HepG2 (cell line): ENCODE results near the gene PRRC2A. TPM values are rescaled to one million over a fixed set of nuclear protein-coding genes. Genes with fewer than 3 reads are reported as not detected.

Experiments used
- ATAC-seq: fragments of 200-7000 bp; cut with Tn5 transposase; 3 replicates; pipeline ENCODE4 v1.9.1; 2020; ENCODE audit warnings: mild to moderate bottlenecking, moderate library complexity
- BruUV-seq: library from RNA; stranded (reverse); fragments of 400-500 nt; replicated peaks from 2 replicates; lab custom pipeline; 2021; lab: Mats Ljungman, UMichigan
- CTCF ChIA-PET: fragments of 300-600 bp; formaldehyde crosslinking; extraction: SDS; loops from one replicate; lab custom pipeline; 2021; ENCODE audit warnings: low total read pairs, inconsistent platforms, low intra/inter-chr PET ratio; lab: Yijun Ruan, JAX
- POLR2A ChIA-PET: fragments of 350-600 bp; sonication (Branson Sonifier 250); formaldehyde crosslinking; loops from one replicate; lab custom pipeline; 2020; ENCODE audit warnings: antibody characterized with exemption, inconsistent platforms; lab: Yijun Ruan, JAX
- DNase-seq: peaks from one replicate; pipeline ENCODE4 v3.0.0-alpha.2; 2015; ENCODE audit warnings: low spot score
- FAIRE-seq: peaks from 3 replicates; lab custom pipeline; 2011; peaks lifted over from hg19 to GRCh38; lab: Jason Lieb, UNC
- H2AFZ ChIP-seq: one replicate; pipeline ENCODE4 v1.6.1; 2011; ENCODE audit warnings: low read length, inconsistent platforms
- H3K27ac ChIP-seq: fragments of 300-600 bp; 3 replicates; pipeline ENCODE4 v1.8.0; 2011; ENCODE audit warnings: mixed run types, mild to moderate bottlenecking, mixed read lengths, low read length, inconsistent platforms; ENCODE audit not compliant: insufficient read depth; ENCODE audit errors: extremely low read length
- H3K27me3 ChIP-seq, 2 experiments: fragments of 200-600 bp in 1 of 2; 2 replicates in 1 of 2; 3 replicates in 1 of 2; pipeline versions ENCODE4 v1.6.0 to v1.8.0; 2011; ENCODE audit warnings: low read length in 2 of 2, mild to moderate bottlenecking in 2 of 2, moderate library complexity in 2 of 2, inconsistent platforms in 1 of 2; ENCODE audit not compliant: insufficient read depth in 2 of 2, control insufficient read depth in 1 of 2
- H3K36me3 ChIP-seq, 2 experiments: fragments of 200-600 bp in 1 of 2; replicated peaks in 1 of 2; 2 replicates in 1 of 2; 3 replicates in 1 of 2; pipeline versions ENCODE4 v1.5.1 to v1.8.0; 2011; ENCODE audit warnings: low read length in 2 of 2, inconsistent platforms in 1 of 2; ENCODE audit not compliant: insufficient read depth in 2 of 2, control insufficient read depth in 1 of 2
- H3K4me1 ChIP-seq: 2 replicates; pipeline ENCODE4 v1.5.1; 2012; ENCODE audit warnings: low read length, inconsistent platforms; ENCODE audit not compliant: insufficient read depth
- H3K4me2 ChIP-seq: 2 replicates; pipeline ENCODE4 v1.6.0; 2011; ENCODE audit warnings: low read depth, low read length, inconsistent platforms
- H3K4me3 ChIP-seq, 3 experiments: fragments of 200-600 bp in 1 of 3; sonication (generic), shearing (Covaris generic) in 1 of 3; replicated peaks in 1 of 3; 2 replicates each; pipeline ENCODE4 v1.5.1; 2011 to 2016; ENCODE audit warnings: low read length in 3 of 3, inconsistent platforms in 2 of 3, low read depth in 2 of 3, mild to moderate bottlenecking in 2 of 3, control low read depth in 1 of 3, mixed read lengths in 1 of 3; ENCODE audit not compliant: insufficient read depth in 1 of 3
- H3K79me2 ChIP-seq: one replicate; pipeline ENCODE4 v1.6.1; 2011; ENCODE audit warnings: low read length, inconsistent platforms; ENCODE audit not compliant: insufficient read depth
- H3K9ac ChIP-seq: 2 replicates; pipeline ENCODE4 v1.6.0; 2011; ENCODE audit warnings: mild to moderate bottlenecking, low read depth, low read length, inconsistent platforms; ENCODE audit not compliant: insufficient read depth
- H3K9me3 ChIP-seq: 2 replicates; pipeline ENCODE4 v1.5.1; 2012; ENCODE audit warnings: mild to moderate bottlenecking, low read length
- H4K20me1 ChIP-seq: 2 replicates; pipeline ENCODE4 v1.6.0; 2011; ENCODE audit warnings: inconsistent platforms, mild to moderate bottlenecking, low read length, moderate library complexity; ENCODE audit not compliant: insufficient read depth
- ARID4A ChIP-seq: sonication (generic); formaldehyde crosslinking; IDR thresholded peaks from 2 replicates; pipeline ENCODE4 v1.5.0; 2020; ENCODE audit warnings: mild to moderate bottlenecking, missing genetic modification reagents, borderline replicate concordance
- DRAP1 ChIP-seq: IDR thresholded peaks from 2 replicates; pipeline ENCODE4 v1.6.1; 2016; ENCODE audit warnings: missing genetic modification reagents, missing compliant biosample characterization
- HNF1B ChIP-seq: sonication (generic); formaldehyde crosslinking; IDR thresholded peaks from 2 replicates; pipeline ENCODE4 v1.5.1; 2020; ENCODE audit warnings: mild to moderate bottlenecking, moderate library complexity, missing genetic modification reagents
- HOXA5 ChIP-seq: sonication (generic); formaldehyde crosslinking; IDR thresholded peaks from 2 replicates; pipeline ENCODE4 v1.4.0; 2020; ENCODE audit warnings: missing genetic modification reagents
- ISL2 ChIP-seq: sonication (generic); formaldehyde crosslinking; IDR thresholded peaks from 2 replicates; pipeline ENCODE4 v1.5.0; 2020; ENCODE audit warnings: missing genetic modification reagents
- MXD1 ChIP-seq: sonication (generic); formaldehyde crosslinking; IDR thresholded peaks from 2 replicates; pipeline ENCODE4 v1.4.0; 2020; ENCODE audit warnings: mild to moderate bottlenecking, missing genetic modification reagents
- PAX8 ChIP-seq: sonication (generic); formaldehyde crosslinking; IDR thresholded peaks from 2 replicates; pipeline ENCODE4 v1.8.0; 2022; ENCODE audit warnings: mild to moderate bottlenecking, missing genetic modification reagents, borderline replicate concordance
- REPIN1 ChIP-seq: sonication (generic); formaldehyde crosslinking; IDR thresholded peaks from 2 replicates; pipeline ENCODE4 v1.8.0; 2022; ENCODE audit warnings: missing genetic modification reagents, low read depth, mild to moderate bottlenecking, borderline replicate concordance
- SRSF1 ChIP-seq: fragments of 200-400 bp; formaldehyde crosslinking; optimal IDR thresholded peaks from 2 replicates; pipeline ENCODE3; 2017; ENCODE audit warnings: mild to moderate bottlenecking, low read depth, low read length, moderate library complexity
- ZNF3 ChIP-seq: IDR thresholded peaks from 2 replicates; pipeline ENCODE4 v1.7.0; 2017; ENCODE audit warnings: inconsistent platforms
- ZNF382 ChIP-seq: sonication (generic); formaldehyde crosslinking; IDR thresholded peaks from 2 replicates; pipeline ENCODE4 v1.5.0; 2020; ENCODE audit warnings: missing genetic modification reagents, mild to moderate bottlenecking, borderline replicate concordance
- ZNF652 ChIP-seq: IDR thresholded peaks from 2 replicates; pipeline ENCODE4 v1.6.1; 2016; ENCODE audit warnings: low read depth, borderline replicate concordance
- ZNF883 ChIP-seq: sonication (generic); formaldehyde crosslinking; IDR thresholded peaks from 2 replicates; pipeline ENCODE4 v1.5.1; 2020; ENCODE audit warnings: mild to moderate bottlenecking, missing genetic modification reagents; ENCODE audit errors: not compliant biosample characterization
- WGBS: methylation state at CpG from one replicate; pipeline ENCODE4 v1.1.6; 2017; ENCODE audit warnings: low lambda C conversion rate; 5-methylcytosine and 5-hydroxymethylcytosine counted together
- in situ Hi-C: cut with HindIII; loops from 2 replicates; pipeline ENCODE4 v1.10.0; 2017; ENCODE audit warnings: low pct_unique_long_range_greater_than_20kb; ENCODE audit not compliant: extremely low pct_ligation_motif_present
- intact Hi-C: fragments of 100-400 bp; cut with micrococcal nuclease; formaldehyde crosslinking; loops from one replicate; pipeline ENCODE4 v1.10.0; 2022; ENCODE audit not compliant: unreplicated experiment
- polyA plus RNA-seq, 8 experiments: library from polyadenylated mRNA; depleted of rRNA in 3 of 8; stranded (reverse) in 7 of 8; unstranded in 1 of 8; fragments of >200 nt; fragmentation: Illumina TruSeq in 4 of 8; extraction: Trizol in 4 of 8; gene quantifications; 2 replicates each; pipeline versions ENCODE4 v1.2.1 to v1.2.3, GENCODE V29; 2011 to 2016; ENCODE audit warnings: low read depth in 4 of 8, missing spikeins in 1 of 8, mixed read lengths in 1 of 8; ENCODE audit not compliant: insufficient read depth in 1 of 8
- total RNA-seq, 5 experiments: library from RNA; depleted of rRNA; stranded (reverse); fragments of >200 nt; fragmentation: Illumina TruSeq; extraction: Trizol; gene quantifications; 2 replicates each; pipeline ENCODE4 v1.2.3, GENCODE V29; 2016; ENCODE audit warnings: low read depth in 1 of 5
- TF ChIP-seq, protein P1 (sequence below): sonication (generic); formaldehyde crosslinking; IDR thresholded peaks from 2 replicates; pipeline ENCODE4 v1.5.1; 2020; ENCODE audit warnings: missing genetic modification reagents, mild to moderate bottlenecking, borderline replicate concordance

The PRRC2A gene
- total and polyA plus RNA-seq, 2 of the 13 experiments (the other 11 are each of a cell fraction or from before 2014, with no cell fraction given), result 38.9 to 47.4 TPM

GRCh38 chr6:31664790-31665500, 44.4 kb downstream of the PRRC2A start, which contains the start of gene GPANK1:
TSS of gene GPANK1 (minus strand) at chr6:31664997. CDS start at chr6:31664478, 519 bp downstream.
- DNase-seq, result peak; percentile 95
- Histone ChIP-seq H2AFZ (no peak within 1 kb of the TSS), H3K79me2 (peaks cover 62% of the 10 kb centered on the region), H3K27ac (peak within 1 kb of the TSS; percentile 99), H3K36me3 (peaks cover 22 to 40% of the 10 kb centered on the region in 2 experiments), H3K9me3 (no peaks in the 10 kb centered on the region), H3K4me2 (peak within 1 kb of the TSS; percentile 94), H3K4me3 (peak within 1 kb of the TSS; percentile 69 to 98 (median 71)), H3K4me1 (peaks cover 76% of the 10 kb centered on the region), H3K27me3 (no peaks in the 10 kb centered on the region; a peak in 1 of 5 replicates), H3K9ac (peak within 1 kb of the TSS; percentile 98), H4K20me1 (peaks cover under 1% of the 10 kb centered on the region; the same call in 1 of the 2 replicates)
- in situ Hi-C loops (no loop called here), intact Hi-C loops (loop anchor here (1.0 to 5.0 kb wide), 3 partner anchors 43 to 167 kb away; partner anchors contain the start of gene PRRC2A)
- ATAC-seq, result peak; percentile 46
- 2% methylated on average over 37 of the region's 39 CpGs for WGBS
- CTCF ChIA-PET, result no interaction called here
- no TSS peak for BruUV-seq
- peak; percentile 93 for FAIRE-seq
- POLR2A ChIA-PET, result interaction anchor here (0.6 to 7.4 kb wide), 34 partner anchors 10 to 513 kb away, joined by 3 to 438 read pairs (median 5); partner anchors contain the start of genes ABHD16A, APOM, ATP6V1G2 and BAG6
- TF ChIP-seq MXD1 (no peak), HOXA5 (CRISPR knock-in tag) (no peak), ISL2 (CRISPR knock-in tag) (no peak; the same call in 1 of the 2 replicates), SRSF1 (no peak), ARID4A (peak; percentile 48; the same call in 1 of the 2 replicates), ZNF382 (CRISPR knock-in tag) (no peak), HNF1B (peak; percentile 81), ZNF883 (peak; percentile 52), DRAP1 (CRISPR knock-in tag) (peak; percentile 64), REPIN1 (CRISPR knock-in tag) (peak; percentile 66; the same call in 1 of the 2 replicates), ZNF652 (no peak), ZNF3 (CRISPR knock-in tag) (no peak), PAX8 (CRISPR knock-in tag) (no peak)
- TF ChIP-seq, protein P1, sequence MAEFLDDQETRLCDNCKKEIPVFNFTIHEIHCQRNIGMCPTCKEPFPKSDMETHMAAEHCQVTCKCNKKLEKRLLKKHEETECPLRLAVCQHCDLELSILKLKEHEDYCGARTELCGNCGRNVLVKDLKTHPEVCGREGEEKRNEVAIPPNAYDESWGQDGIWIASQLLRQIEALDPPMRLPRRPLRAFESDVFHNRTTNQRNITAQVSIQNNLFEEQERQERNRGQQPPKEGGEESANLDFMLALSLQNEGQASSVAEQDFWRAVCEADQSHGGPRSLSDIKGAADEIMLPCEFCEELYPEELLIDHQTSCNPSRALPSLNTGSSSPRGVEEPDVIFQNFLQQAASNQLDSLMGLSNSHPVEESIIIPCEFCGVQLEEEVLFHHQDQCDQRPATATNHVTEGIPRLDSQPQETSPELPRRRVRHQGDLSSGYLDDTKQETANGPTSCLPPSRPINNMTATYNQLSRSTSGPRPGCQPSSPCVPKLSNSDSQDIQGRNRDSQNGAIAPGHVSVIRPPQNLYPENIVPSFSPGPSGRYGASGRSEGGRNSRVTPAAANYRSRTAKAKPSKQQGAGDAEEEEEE, result peak; percentile 77
